H1 (cell line): ENCODE results near the gene HSPBP1. TPM values are rescaled to one million over a fixed set of nuclear protein-coding genes. Genes with fewer than 3 reads are reported as not detected.

Experiments
- CTCF ChIA-PET: fragments of 300-600 bp; sonication (Branson Sonifier 250); formaldehyde crosslinking; loops from one replicate; lab custom pipeline; 2021; ENCODE audit not compliant: partially characterized antibody; lab: Charles Lee
- POLR2A ChIA-PET: fragments of 300-600 bp; sonication (Branson Sonifier 250); formaldehyde crosslinking; loops from one replicate; lab custom pipeline; 2021; ENCODE audit warnings: inconsistent platforms; ENCODE audit not compliant: partially characterized antibody; lab: Charles Lee
- DNase-seq, 2 experiments: peaks; one replicate each; pipeline versions ENCODE4 v3.0.0 to v3.0.0-alpha.2; 2010 to 2022; ENCODE audit warnings: low spot score in 2 of 2, low read depth in 1 of 2, mixed read lengths in 1 of 2
- FAIRE-seq: peaks from 2 replicates; lab custom pipeline; 2011; peaks lifted over from hg19 to GRCh38; lab: Jason Lieb, UNC
- H2AFZ ChIP-seq: 2 replicates; pipeline ENCODE4 v1.8.1; 2012; ENCODE audit warnings: low read length, inconsistent platforms
- H2AK5ac ChIP-seq: 2 replicates; pipeline ENCODE4 v1.6.1; 2013; ENCODE audit warnings: low read depth, low read length
- H2BK120ac ChIP-seq: replicated peaks from 2 replicates; pipeline ENCODE3; 2013; ENCODE audit warnings: low read depth, low read length, inconsistent platforms
- H2BK12ac ChIP-seq: 2 replicates; pipeline ENCODE4 v1.6.1; 2013; ENCODE audit warnings: low read depth, low read length
- H2BK15ac ChIP-seq: 2 replicates; pipeline ENCODE4 v1.6.1; 2013; ENCODE audit warnings: low read length
- H2BK20ac ChIP-seq: 2 replicates; pipeline ENCODE4 v1.6.1; 2013; ENCODE audit warnings: low read length
- H2BK5ac ChIP-seq: 2 replicates; pipeline ENCODE4 v1.6.1; 2013; ENCODE audit warnings: low read depth, low read length
- H3K14ac ChIP-seq: 2 replicates; pipeline ENCODE4 v1.6.1; 2013; ENCODE audit warnings: inconsistent platforms; ENCODE audit not compliant: insufficient read length
- H3K18ac ChIP-seq: 2 replicates; pipeline ENCODE4 v1.6.1; 2013; ENCODE audit warnings: low read length; ENCODE audit errors: extremely low read depth
- H3K23ac ChIP-seq: 2 replicates; pipeline ENCODE4 v1.6.1; 2013; ENCODE audit warnings: inconsistent platforms; ENCODE audit not compliant: insufficient read length
- H3K23me2 ChIP-seq: 2 replicates; pipeline ENCODE4 v1.6.1; 2013; ENCODE audit warnings: low read depth, low read length
- H3K27ac ChIP-seq: 2 replicates; pipeline ENCODE4 v1.6.1; 2011; ENCODE audit warnings: low read depth, low read length, inconsistent platforms
- H3K27me3 ChIP-seq, 4 experiments: replicated peaks in 1 of 4; 1 replicate in 1 of 4; 2 replicates in 3 of 4; pipeline versions ENCODE4 v1.6.1 to v1.8.1; 2011 to 2013; ENCODE audit warnings: low read length in 3 of 4, mild to moderate bottlenecking in 3 of 4, inconsistent platforms in 2 of 4, mixed read lengths in 2 of 4, moderate library complexity in 1 of 4; ENCODE audit not compliant: control insufficient read depth in 3 of 4, insufficient read depth in 3 of 4; ENCODE audit errors: extremely low read depth in 1 of 4
- H3K36me3 ChIP-seq, 4 experiments: 2 replicates each; pipeline versions ENCODE4 v1.6.1 to v1.8.1; 2011 to 2013; ENCODE audit warnings: mild to moderate bottlenecking in 4 of 4, low read length in 3 of 4, moderate library complexity in 2 of 4, control low read depth in 1 of 4, inconsistent platforms in 1 of 4; ENCODE audit not compliant: insufficient read depth in 4 of 4, control insufficient read depth in 2 of 4
- H3K4ac ChIP-seq: replicated peaks from 2 replicates; pipeline ENCODE3; 2013; ENCODE audit warnings: low read length, low read depth, mixed read lengths, inconsistent platforms; ENCODE audit not compliant: insufficient read length
- H3K4me1 ChIP-seq, 4 experiments: replicated peaks in 1 of 4; 1 replicate in 1 of 4; 2 replicates in 3 of 4; pipeline versions ENCODE4 v1.6.1 to v1.8.1; 2011 to 2013; ENCODE audit warnings: low read length in 3 of 4, inconsistent platforms in 2 of 4, mixed read lengths in 1 of 4; ENCODE audit not compliant: insufficient read depth in 4 of 4, control insufficient read depth in 3 of 4
- H3K4me2 ChIP-seq, 2 experiments: 2 replicates each; pipeline versions ENCODE4 v1.6.1 to v1.8.1; 2011 to 2013; ENCODE audit warnings: low read depth in 2 of 2, low read length in 2 of 2, control low read depth in 1 of 2, inconsistent platforms in 1 of 2, mild to moderate bottlenecking in 1 of 2; ENCODE audit not compliant: insufficient read depth in 1 of 2
- H3K4me3 ChIP-seq, 4 experiments: fragments of 200-600, 300-600 bp in 1 of 4; sonication (generic), shearing (Covaris generic), sonication (Bioruptor Twin) in 1 of 4; 2 replicates each; pipeline versions ENCODE4 v1.5.1 to v1.8.1; 2011 to 2016; ENCODE audit warnings: low read length in 4 of 4, low read depth in 3 of 4, control low read depth in 2 of 4, inconsistent platforms in 2 of 4, mild to moderate bottlenecking in 2 of 4, mixed read lengths in 1 of 4, moderate library complexity in 1 of 4; ENCODE audit not compliant: insufficient read depth in 2 of 4; ENCODE audit errors: extremely low read depth in 1 of 4
- H3K56ac ChIP-seq: replicated peaks from 2 replicates; pipeline ENCODE3; 2013; ENCODE audit warnings: low read depth, mild to moderate bottlenecking, mixed read lengths, low read length, inconsistent platforms; ENCODE audit not compliant: insufficient read length
- H3K79me1 ChIP-seq: 2 replicates; pipeline ENCODE4 v1.6.1; 2013; ENCODE audit warnings: low read depth, low read length, control low read depth
- H3K79me2 ChIP-seq, 2 experiments: 2 replicates each; pipeline versions ENCODE4 v1.6.1 to v1.8.1; 2012 to 2013; ENCODE audit warnings: low read length in 2 of 2, mild to moderate bottlenecking in 2 of 2, inconsistent platforms in 1 of 2; ENCODE audit not compliant: insufficient read depth in 2 of 2, control insufficient read depth in 1 of 2
- H3K9ac ChIP-seq, 4 experiments: replicated peaks in 1 of 4; 1 replicate in 1 of 4; 2 replicates in 3 of 4; pipeline versions ENCODE4 v1.6.1 to v1.8.1; 2011 to 2013; ENCODE audit warnings: low read depth in 3 of 4, low read length in 3 of 4, control low read depth in 2 of 4, mild to moderate bottlenecking in 2 of 4, moderate library complexity in 2 of 4, inconsistent platforms in 1 of 4; ENCODE audit errors: extremely low read depth in 1 of 4
- H3K9me3 ChIP-seq, 2 experiments: 2 replicates each; pipeline versions ENCODE4 v1.6.1 to v1.8.1; 2012 to 2013; ENCODE audit warnings: mild to moderate bottlenecking in 2 of 2, moderate library complexity in 2 of 2, control low read depth in 1 of 2, inconsistent platforms in 1 of 2, low read depth in 1 of 2, low read length in 1 of 2, mixed read lengths in 1 of 2; ENCODE audit not compliant: insufficient read depth in 2 of 2
- H4K20me1 ChIP-seq, 2 experiments: replicated peaks in 1 of 2; 2 replicates each; pipeline versions ENCODE3 to v1.8.1; 2011 to 2013; ENCODE audit warnings: inconsistent platforms in 2 of 2, low read length in 2 of 2, mild to moderate bottlenecking in 1 of 2; ENCODE audit not compliant: insufficient read depth in 2 of 2, control insufficient read depth in 1 of 2
- H4K5ac ChIP-seq: 2 replicates; pipeline ENCODE4 v1.6.1; 2013; ENCODE audit warnings: low read length, low read depth, mixed read lengths, inconsistent platforms; ENCODE audit not compliant: insufficient read length
- H4K8ac ChIP-seq: 2 replicates; pipeline ENCODE4 v1.8.0; 2013; ENCODE audit warnings: mild to moderate bottlenecking, moderate library complexity, low read length, inconsistent platforms; ENCODE audit not compliant: insufficient read depth; ENCODE audit errors: extremely low read depth
- H4K91ac ChIP-seq: replicated peaks from 2 replicates; pipeline ENCODE3; 2013; ENCODE audit warnings: low read length, mixed read lengths, inconsistent platforms; ENCODE audit not compliant: insufficient read length
- CBX8 ChIP-seq: fragments of 300-800, 300-1000 bp; sonication (generic); IDR thresholded peaks from 2 replicates; pipeline ENCODE4 v1.7.1; 2016; ENCODE audit warnings: low read depth, low read length, borderline replicate concordance
- HDAC2 ChIP-seq, 2 experiments: fragments of 300-600 bp in 1 of 2; sonication (generic) in 1 of 2; IDR thresholded peaks; 2 replicates each; pipeline ENCODE4 v1.6.1; 2011 to 2012; ENCODE audit warnings: low read depth in 2 of 2, low read length in 2 of 2, mild to moderate bottlenecking in 2 of 2, moderate library complexity in 2 of 2, borderline replicate concordance in 1 of 2, inconsistent platforms in 1 of 2
- JUND ChIP-seq: IDR thresholded peaks from 2 replicates; pipeline ENCODE4 v1.6.1; 2011; ENCODE audit warnings: mild to moderate bottlenecking, improper control_type of control experiment, low read length
- KDM4A ChIP-seq: IDR thresholded peaks from one replicate; pipeline ENCODE4 v1.7.1; 2012; ENCODE audit warnings: low read depth, mild to moderate bottlenecking, moderate library complexity, low read length, inconsistent platforms; ENCODE audit not compliant: severe bottlenecking
- RAD21 ChIP-seq, 2 experiments: IDR thresholded peaks in 1 of 2; conservative IDR thresholded peaks in 1 of 2; 2 replicates each; pipeline ENCODE4 v1.6.1; 2011; ENCODE audit warnings: low read depth in 2 of 2, low read length in 2 of 2, improper control_type of control experiment in 1 of 2, inconsistent platforms in 1 of 2, mild to moderate bottlenecking in 1 of 2, moderate library complexity in 1 of 2
- SAP30 ChIP-seq: fragments of 300-600 bp; sonication (generic); IDR thresholded peaks from 2 replicates; pipeline ENCODE4 v1.7.1; 2012; ENCODE audit warnings: low read length, moderate library complexity, mild to moderate bottlenecking, inconsistent platforms; ENCODE audit not compliant: insufficient read depth, insufficient replicate concordance
- SIX5 ChIP-seq: IDR thresholded peaks from 2 replicates; pipeline ENCODE4 v1.6.1; 2011; ENCODE audit warnings: mild to moderate bottlenecking, low read depth, low read length
- TBP ChIP-seq: IDR thresholded peaks from 2 replicates; pipeline ENCODE4 v1.6.1; 2011; ENCODE audit warnings: low read depth, low read length, improper control_type of control experiment
- USF2 ChIP-seq: IDR thresholded peaks from 2 replicates; pipeline ENCODE4 v1.6.1; 2011; ENCODE audit warnings: low read length, improper control_type of control experiment
- ZNF274 ChIP-seq: IDR thresholded peaks from 2 replicates; pipeline ENCODE4 v1.7.0; 2012; ENCODE audit warnings: low read length, borderline replicate concordance; ENCODE audit errors: extremely low read depth
- WGBS, 2 experiments: shearing (Covaris generic) in 1 of 2; methylation state at CpG; one replicate each; pipeline versions ENCODE4 v1.1.6 to v1.1.7; 2013 to 2015; ENCODE audit warnings: low lambda C conversion rate in 2 of 2, mixed read lengths in 2 of 2, inconsistent platforms in 1 of 2, low coverage in 1 of 2, missing lambda C conversion rate in 1 of 2; ENCODE audit not compliant: insufficient replicate concordance in 2 of 2, insufficient coverage in 1 of 2, insufficient read length in 1 of 2; ENCODE audit errors: extremely low coverage in 1 of 2, missing lambda C conversion rate in 1 of 2; 5-methylcytosine and 5-hydroxymethylcytosine counted together
- polyA plus RNA-seq, 7 experiments: library from polyadenylated mRNA; depleted of rRNA in 3 of 7; stranded (reverse) in 5 of 7; unstranded in 2 of 7; fragments of >200 nt in 5 of 7; fragments of 200-250 nt in 2 of 7; gene quantifications; 1 replicate in 5 of 7; 2 replicates in 1 of 7; 4 replicates in 1 of 7; pipeline versions ENCODE4 v1.2.1 to v1.2.3, GENCODE V29; 2011 to 2013; ENCODE audit warnings: missing spikeins in 2 of 7, mixed read lengths in 2 of 7
- total RNA-seq: library from RNA; stranded (reverse); fragmentation: NEBNext Ultra II Directional; extraction: Animal tissue kit (Norgen Biotek cat#: 25700); gene quantifications from 2 replicates; pipeline ENCODE4 v1.2.1, GENCODE V29; 2021

Gene HSPBP1
- total and polyA plus RNA-seq, 2 of the 8 experiments (the other 6 are each of a cell fraction or from before 2014, with no cell fraction given): 63.4 to 100 TPM

GRCh38 chr19:55229145-55229788 is 50.6 kb downstream of the HSPBP1 start:
- Histone ChIP-seq H3K27ac (no peak overlapping the region), H3K23me2 (no peaks in the 10 kb centered on the region), H3K56ac (no peak overlapping the region), H2BK5ac (no peak overlapping the region), H2BK20ac (no peak overlapping the region), H3K4ac (no peak overlapping the region), H3K14ac (no peak overlapping the region), H3K79me2 (no peaks in the 10 kb centered on the region), H3K4me2 (no peak overlapping the region), H2AK5ac (no peak overlapping the region), H2AFZ (no peak overlapping the region), H2BK12ac (no peak overlapping the region), H4K20me1 (peaks cover 2 to 23% of the 10 kb centered on the region in 2 experiments), H3K79me1 (no peaks in the 10 kb centered on the region; the same call in 1 of the 2 replicates), H3K9ac (no peak overlapping the region), H3K36me3 (peaks cover 5 to 16% (median 13%) of the 10 kb centered on the region in 4 experiments; a peak in 5 of 8 replicates), H3K18ac (no peak overlapping the region), H4K5ac (no peak overlapping the region), H3K4me3 (no peak overlapping the region), H2BK120ac (no peak overlapping the region), H4K91ac (no peak overlapping the region), H3K4me1 (no peaks in the 10 kb centered on the region), H3K9me3 (no peaks in the 10 kb centered on the region), H3K23ac (no peak overlapping the region), H2BK15ac (no peak overlapping the region), H4K8ac (no peak overlapping the region), H3K27me3 (no peaks in the 10 kb centered on the region)
- DNase-seq (no peak), FAIRE-seq (no peak)
- ChIA-PET POLR2A (interaction anchor here (0.7 to 1.9 kb wide), 3 partner anchors 18 to 178 kb away, joined by 3 to 10 read pairs (median 3); partner anchors contain the start of gene UBE2S), CTCF (no interaction called here)
- WGBS, 2 experiments: 94% methylated on average over 18 of the region's 18 CpGs; no CpG with 5 or more reads in 1 of the 2 experiments
- no peak for TF ChIP-seq CBX8
- no peak for TF ChIP-seq RAD21 (IDR thresholded peaks at IDR 0.05 in 1 of 2, conservative IDR thresholded peaks at IDR 0.05 in 1 of 2; ENCODE audit: low read depth in 2 of 2, low read length in 2 of 2)
- no peak for TF ChIP-seq USF2
- no peak for TF ChIP-seq HDAC2 (IDR thresholded peaks at IDR 0.05; ENCODE audit: borderline replicate concordance in 1 of 2, low read depth in 2 of 2, low read length in 2 of 2)
- no peak for TF ChIP-seq ZNF274
- TF ChIP-seq SAP30: no peak
- no peak for TF ChIP-seq JUND
- no peak for TF ChIP-seq SIX5
- no peak for TF ChIP-seq KDM4A
- TF ChIP-seq TBP: no peak
